IMR-90 (cell line): ENCODE results near the gene KRTAP10-6. TPM values are rescaled to one million over a fixed set of nuclear protein-coding genes. Genes with fewer than 3 reads are reported as not detected.

Experiments
- ATAC-seq: fragments of 200-7000 bp; cut with Tn5 transposase; 2 replicates; pipeline ENCODE4 v1.9.1; 2020; ENCODE audit warnings: low read depth, mild to moderate bottlenecking, moderate library complexity
- BruUV-seq: library from RNA; stranded (reverse); fragments of 400-500 nt; replicated peaks from 2 replicates; lab custom pipeline; 2021; lab: Mats Ljungman, UMichigan
- CTCF ChIA-PET: fragments of 300-600 bp; formaldehyde crosslinking; extraction: SDS; loops from one replicate; lab custom pipeline; 2021; ENCODE audit warnings: antibody characterized with exemption; lab: Yijun Ruan, JAX
- POLR2A ChIA-PET: fragments of 300-600 bp; sonication (Branson Sonifier 250); formaldehyde crosslinking; loops from one replicate; lab custom pipeline; 2022; ENCODE audit warnings: antibody characterized with exemption; ENCODE audit not compliant: unreplicated experiment; lab: Charles Lee
- DNase-seq: peaks from one replicate; pipeline ENCODE4 v3.0.0; 2013
- H2AFZ ChIP-seq: replicated peaks from 2 replicates; pipeline ENCODE3; 2013; ENCODE audit warnings: low read length, mild to moderate bottlenecking; ENCODE audit not compliant: poor library complexity
- H2AK5ac ChIP-seq: 2 replicates; pipeline ENCODE4 v1.6.1; 2013; ENCODE audit warnings: low read depth, low read length, inconsistent platforms
- H2AK9ac ChIP-seq: replicated peaks from 2 replicates; pipeline ENCODE3; 2013; ENCODE audit warnings: mild to moderate bottlenecking, low read depth, low read length, moderate library complexity; ENCODE audit not compliant: poor library complexity
- H2BK120ac ChIP-seq: 2 replicates; pipeline ENCODE4 v1.6.1; 2013; ENCODE audit warnings: low read depth, low read length, inconsistent platforms
- H2BK15ac ChIP-seq: 3 replicates; pipeline ENCODE4 v1.6.1; 2013; ENCODE audit warnings: low read depth, low read length, inconsistent platforms
- H2BK20ac ChIP-seq: 2 replicates; pipeline ENCODE4 v1.6.1; 2013; ENCODE audit warnings: low read depth, mild to moderate bottlenecking, inconsistent platforms, low read length, moderate library complexity
- H2BK5ac ChIP-seq: 2 replicates; pipeline ENCODE4 v1.6.1; 2013; ENCODE audit warnings: mild to moderate bottlenecking, low read depth, low read length, inconsistent platforms; ENCODE audit not compliant: poor library complexity, severe bottlenecking
- H3K14ac ChIP-seq: replicated peaks from 2 replicates; pipeline ENCODE4 v1.6.1; 2013; ENCODE audit warnings: low read depth, low read length, inconsistent platforms
- H3K18ac ChIP-seq: 2 replicates; pipeline ENCODE4 v1.6.1; 2013; ENCODE audit warnings: low read depth, low read length, control low read depth
- H3K23ac ChIP-seq: 2 replicates; pipeline ENCODE4 v1.6.1; 2013; ENCODE audit warnings: low read depth, low read length, inconsistent platforms
- H3K27ac ChIP-seq: 2 replicates; pipeline ENCODE4 v1.5.1; 2013; ENCODE audit warnings: mild to moderate bottlenecking, control low read depth, low read length; ENCODE audit not compliant: insufficient read depth
- H3K27me3 ChIP-seq: 2 replicates; pipeline ENCODE4 v1.6.1; 2013; ENCODE audit warnings: low read length; ENCODE audit not compliant: control insufficient read depth, insufficient read depth
- H3K36me3 ChIP-seq: 2 replicates; pipeline ENCODE4 v1.6.1; 2013; ENCODE audit warnings: low read length, mixed read lengths; ENCODE audit not compliant: control insufficient read depth, insufficient read depth
- H3K4ac ChIP-seq: 2 replicates; pipeline ENCODE4 v1.6.1; 2013; ENCODE audit warnings: low read depth, low read length, inconsistent platforms
- H3K4me1 ChIP-seq: 2 replicates; pipeline ENCODE4 v1.6.1; 2013; ENCODE audit warnings: low read length, mixed read lengths; ENCODE audit not compliant: control insufficient read depth, insufficient read depth
- H3K4me2 ChIP-seq: 2 replicates; pipeline ENCODE4 v1.6.1; 2013; ENCODE audit warnings: low read depth, mild to moderate bottlenecking, control low read depth, low read length, moderate library complexity
- H3K4me3 ChIP-seq: 2 replicates; pipeline ENCODE4 v1.5.1; 2013; ENCODE audit warnings: low read depth, mild to moderate bottlenecking, control low read depth, low read length, moderate library complexity; ENCODE audit not compliant: insufficient read depth
- H3K56ac ChIP-seq: 2 replicates; pipeline ENCODE4 v1.6.1; 2013; ENCODE audit warnings: low read length, inconsistent platforms; ENCODE audit not compliant: insufficient read depth; ENCODE audit errors: extremely low read depth
- H3K79me1 ChIP-seq, 2 experiments: 2 replicates each; pipeline ENCODE4 v1.6.1; 2013; ENCODE audit warnings: low read length in 2 of 2, inconsistent platforms in 1 of 2, low read depth in 1 of 2
- H3K9ac ChIP-seq: 2 replicates; pipeline ENCODE4 v1.6.1; 2013; ENCODE audit warnings: low read depth, low read length, control low read depth
- H3K9me1 ChIP-seq: 2 replicates; pipeline ENCODE4 v1.6.1; 2013; ENCODE audit warnings: low read length, inconsistent platforms; ENCODE audit not compliant: insufficient read depth
- H3K9me3 ChIP-seq: 2 replicates; pipeline ENCODE4 v1.6.1; 2013; ENCODE audit warnings: low read length; ENCODE audit not compliant: control insufficient read depth, insufficient read depth
- H4K20me1 ChIP-seq: 2 replicates; pipeline ENCODE4 v1.6.1; 2013; ENCODE audit warnings: low read length, inconsistent platforms; ENCODE audit not compliant: insufficient read depth
- H4K5ac ChIP-seq: 2 replicates; pipeline ENCODE4 v1.6.1; 2013; ENCODE audit warnings: mild to moderate bottlenecking, low read depth, low read length, control low read depth
- H4K8ac ChIP-seq, 2 experiments: 2 replicates each; pipeline ENCODE4 v1.6.1; 2013; ENCODE audit warnings: low read depth in 2 of 2, low read length in 2 of 2, control low read depth in 1 of 2, inconsistent platforms in 1 of 2
- H4K91ac ChIP-seq: 2 replicates; pipeline ENCODE4 v1.6.1; 2013; ENCODE audit warnings: low read depth, low read length, inconsistent platforms; ENCODE audit not compliant: insufficient read depth
- BHLHE40 ChIP-seq: fragments of 150-350 bp; IDR thresholded peaks from 2 replicates; pipeline ENCODE4 v1.6.1; 2016; ENCODE audit warnings: mild to moderate bottlenecking, low read depth, low read length
- CEBPB ChIP-seq: IDR thresholded peaks from 2 replicates; pipeline ENCODE4 v1.6.1; 2012; ENCODE audit warnings: low read depth, low read length, improper control_type of control experiment
- CHD1 ChIP-seq: IDR thresholded peaks from 2 replicates; pipeline ENCODE4 v1.6.1; 2012; ENCODE audit warnings: low read depth, low read length, improper control_type of control experiment
- FOS ChIP-seq: fragments of 150-350 bp; IDR thresholded peaks from 2 replicates; pipeline ENCODE4 v1.6.1; 2016; ENCODE audit warnings: low read depth, low read length
- MAFK ChIP-seq: IDR thresholded peaks from 2 replicates; pipeline ENCODE4 v1.6.1; 2012; ENCODE audit warnings: low read depth, low read length, improper control_type of control experiment
- MAZ ChIP-seq: IDR thresholded peaks from 2 replicates; pipeline ENCODE4 v1.6.1; 2012; ENCODE audit warnings: low read depth, mild to moderate bottlenecking, low read length, improper control_type of control experiment, moderate library complexity, borderline replicate concordance
- MXI1 ChIP-seq: IDR thresholded peaks from 2 replicates; pipeline ENCODE4 v1.6.1; 2012; ENCODE audit warnings: low read depth, mild to moderate bottlenecking, low read length, moderate library complexity, borderline replicate concordance
- NFE2L2 ChIP-seq: fragments of 150-350 bp; IDR thresholded peaks from 2 replicates; pipeline ENCODE4 v1.6.1; 2016; ENCODE audit warnings: low read depth, mild to moderate bottlenecking, low read length
- POLR2A ChIP-seq: IDR thresholded peaks from 2 replicates; pipeline ENCODE4 v1.6.1; 2012; ENCODE audit warnings: mild to moderate bottlenecking, low read depth, low read length
- RAD21 ChIP-seq: IDR thresholded peaks from 2 replicates; pipeline ENCODE4 v1.6.1; 2012; ENCODE audit warnings: low read length, improper control_type of control experiment
- RCOR1 ChIP-seq: IDR thresholded peaks from 2 replicates; pipeline ENCODE4 v1.6.1; 2012; ENCODE audit warnings: mild to moderate bottlenecking, low read length, improper control_type of control experiment; ENCODE audit not compliant: insufficient replicate concordance
- RFX5 ChIP-seq: IDR thresholded peaks from 2 replicates; pipeline ENCODE4 v1.8.0; 2012; ENCODE audit warnings: low read depth, mild to moderate bottlenecking, low read length, moderate library complexity
- SMC3 ChIP-seq: fragments of 150-350 bp; IDR thresholded peaks from 2 replicates; pipeline ENCODE4 v1.6.1; 2016; ENCODE audit warnings: low read depth, mild to moderate bottlenecking, antibody characterized with exemption, low read length, moderate library complexity
- WGBS, 2 experiments: methylation state at CpG; one replicate each; pipeline versions ENCODE4 v1.1.5 to v1.1.7; 2013; ENCODE audit warnings: missing lambda C conversion rate in 2 of 2; ENCODE audit not compliant: insufficient read length in 1 of 2; ENCODE audit errors: extremely low coverage in 2 of 2; 5-methylcytosine and 5-hydroxymethylcytosine counted together
- dilution Hi-C: fragments of 300-500 bp; cut with HindIII; formaldehyde crosslinking; loops from one replicate; pipeline ENCODE4 v1.14.3; 2018; ENCODE audit warnings: low sequenced_read_pairs; ENCODE audit not compliant: unreplicated experiment
- in situ Hi-C: fragments of 300-500 bp; cut with MboI; formaldehyde crosslinking; loops from 3 replicates; pipeline ENCODE4 v1.14.3; 2019; ENCODE audit warnings: low sequenced_read_pairs, inconsistent platforms, mixed read lengths
- intact Hi-C: fragments of 100-400 bp; cut with micrococcal nuclease; formaldehyde crosslinking; loops from 2 replicates; pipeline ENCODE4 v1.10.0; 2022
- polyA plus RNA-seq, 3 experiments: library from polyadenylated mRNA; depleted of rRNA; stranded (reverse); fragments of >200 nt; gene quantifications; 2 replicates each; pipeline ENCODE4 v1.2.3, GENCODE V29; 2012; ENCODE audit warnings: low replicate concordance in 1 of 3
- total RNA-seq: library from RNA; depleted of rRNA; stranded (reverse); fragments of >200 nt; gene quantifications from 2 replicates; pipeline ENCODE4 v1.2.3, GENCODE V29; 2012
- TF ChIP-seq, protein P1 (sequence below): conservative IDR thresholded peaks from 2 replicates; pipeline ENCODE4 v1.5.1; 2012; ENCODE audit warnings: mild to moderate bottlenecking, low read depth, low read length, improper control_type of control experiment
- TF ChIP-seq, protein P2 (sequence below): fragments of 150-350 bp; IDR thresholded peaks from 2 replicates; pipeline ENCODE4 v1.6.1; 2017; ENCODE audit warnings: mild to moderate bottlenecking, antibody characterized with exemption, low read length, low read depth
- TF ChIP-seq, protein P3 (sequence below): fragments of 150-350 bp; IDR thresholded peaks from 2 replicates; pipeline ENCODE4 v1.6.1; 2016; ENCODE audit warnings: low read depth, mild to moderate bottlenecking, low read length, moderate library complexity, borderline replicate concordance

Gene KRTAP10-6
- total and polyA plus RNA-seq, 2 of the 4 experiments (the other 2 are of a cell fraction): not detected

DNA sequence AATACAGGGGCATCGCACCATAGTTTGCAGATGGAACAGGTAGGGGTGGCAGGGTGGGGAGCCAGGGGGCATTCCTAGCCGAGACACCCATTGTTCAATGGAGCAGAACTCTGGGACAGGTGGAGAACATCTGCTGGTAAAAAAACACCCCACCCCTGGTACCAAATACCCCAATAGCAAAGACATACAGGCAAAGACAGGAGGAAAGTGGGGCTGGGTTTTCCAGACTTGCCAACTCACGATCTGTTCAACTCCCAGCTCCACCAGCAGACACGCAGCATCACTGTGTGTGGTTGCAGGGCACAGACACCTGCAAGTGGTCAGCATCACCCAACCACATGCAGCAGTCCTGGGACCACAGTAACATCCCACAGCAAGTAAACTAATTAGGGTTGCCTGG, 19.2 kb upstream of the KRTAP10-6 start:
- Histone ChIP-seq H3K4ac (no peak overlapping the region), H3K9me1 (no peaks in the 10 kb centered on the region), H3K9ac (no peak overlapping the region), H3K9me3 (peaks cover 13% of the 10 kb centered on the region), H3K18ac (no peak overlapping the region), H4K8ac (no peak overlapping the region), H3K4me3 (no peak overlapping the region), H3K23ac (no peak overlapping the region), H3K27me3 (no peaks in the 10 kb centered on the region; the same call in 1 of the 2 replicates), H3K14ac (no peak overlapping the region), H2BK15ac (no peak overlapping the region), H3K36me3 (no peaks in the 10 kb centered on the region), H3K27ac (no peak overlapping the region), H4K5ac (no peak overlapping the region), H2AK9ac (no peak overlapping the region), H2BK120ac (no peak overlapping the region), H4K91ac (no peak overlapping the region), H3K79me1 (no peaks in the 10 kb centered on the region), H2BK5ac (no peak overlapping the region), H4K20me1 (no peaks in the 10 kb centered on the region), H2AFZ (no peak overlapping the region), H2AK5ac (no peak overlapping the region), H2BK20ac (no peak overlapping the region), H3K4me1 (no peaks in the 10 kb centered on the region), H3K56ac (no peak overlapping the region), H3K4me2 (no peak overlapping the region)
- ATAC-seq (no peak), DNase-seq (no peak)
- intact Hi-C loops: no loop called here
- BruUV-seq: no TSS peak
- ChIA-PET CTCF (no interaction called here), POLR2A (no interaction called here)
- no peak for TF ChIP-seq POLR2A
- TF ChIP-seq, protein P1, sequence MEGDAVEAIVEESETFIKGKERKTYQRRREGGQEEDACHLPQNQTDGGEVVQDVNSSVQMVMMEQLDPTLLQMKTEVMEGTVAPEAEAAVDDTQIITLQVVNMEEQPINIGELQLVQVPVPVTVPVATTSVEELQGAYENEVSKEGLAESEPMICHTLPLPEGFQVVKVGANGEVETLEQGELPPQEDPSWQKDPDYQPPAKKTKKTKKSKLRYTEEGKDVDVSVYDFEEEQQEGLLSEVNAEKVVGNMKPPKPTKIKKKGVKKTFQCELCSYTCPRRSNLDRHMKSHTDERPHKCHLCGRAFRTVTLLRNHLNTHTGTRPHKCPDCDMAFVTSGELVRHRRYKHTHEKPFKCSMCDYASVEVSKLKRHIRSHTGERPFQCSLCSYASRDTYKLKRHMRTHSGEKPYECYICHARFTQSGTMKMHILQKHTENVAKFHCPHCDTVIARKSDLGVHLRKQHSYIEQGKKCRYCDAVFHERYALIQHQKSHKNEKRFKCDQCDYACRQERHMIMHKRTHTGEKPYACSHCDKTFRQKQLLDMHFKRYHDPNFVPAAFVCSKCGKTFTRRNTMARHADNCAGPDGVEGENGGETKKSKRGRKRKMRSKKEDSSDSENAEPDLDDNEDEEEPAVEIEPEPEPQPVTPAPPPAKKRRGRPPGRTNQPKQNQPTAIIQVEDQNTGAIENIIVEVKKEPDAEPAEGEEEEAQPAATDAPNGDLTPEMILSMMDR: no peak
- TF ChIP-seq RCOR1: no peak
- TF ChIP-seq, protein P2, sequence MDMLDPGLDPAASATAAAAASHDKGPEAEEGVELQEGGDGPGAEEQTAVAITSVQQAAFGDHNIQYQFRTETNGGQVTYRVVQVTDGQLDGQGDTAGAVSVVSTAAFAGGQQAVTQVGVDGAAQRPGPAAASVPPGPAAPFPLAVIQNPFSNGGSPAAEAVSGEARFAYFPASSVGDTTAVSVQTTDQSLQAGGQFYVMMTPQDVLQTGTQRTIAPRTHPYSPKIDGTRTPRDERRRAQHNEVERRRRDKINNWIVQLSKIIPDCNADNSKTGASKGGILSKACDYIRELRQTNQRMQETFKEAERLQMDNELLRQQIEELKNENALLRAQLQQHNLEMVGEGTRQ: no peak
- no peak for TF ChIP-seq CHD1
- TF ChIP-seq RAD21: no peak
- no peak for TF ChIP-seq MAFK
- no peak for TF ChIP-seq RFX5
- TF ChIP-seq BHLHE40: no peak
- TF ChIP-seq, protein P3, sequence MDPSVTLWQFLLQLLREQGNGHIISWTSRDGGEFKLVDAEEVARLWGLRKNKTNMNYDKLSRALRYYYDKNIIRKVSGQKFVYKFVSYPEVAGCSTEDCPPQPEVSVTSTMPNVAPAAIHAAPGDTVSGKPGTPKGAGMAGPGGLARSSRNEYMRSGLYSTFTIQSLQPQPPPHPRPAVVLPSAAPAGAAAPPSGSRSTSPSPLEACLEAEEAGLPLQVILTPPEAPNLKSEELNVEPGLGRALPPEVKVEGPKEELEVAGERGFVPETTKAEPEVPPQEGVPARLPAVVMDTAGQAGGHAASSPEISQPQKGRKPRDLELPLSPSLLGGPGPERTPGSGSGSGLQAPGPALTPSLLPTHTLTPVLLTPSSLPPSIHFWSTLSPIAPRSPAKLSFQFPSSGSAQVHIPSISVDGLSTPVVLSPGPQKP: no peak
- no peak for TF ChIP-seq NFE2L2
- no peak for TF ChIP-seq MAZ
- no peak for TF ChIP-seq CEBPB
- TF ChIP-seq MXI1: no peak
- TF ChIP-seq SMC3: no peak
- TF ChIP-seq FOS: no peak
- dilution Hi-C loops: no loop called here
- no CpG with 5 or more reads among the region's 4 CpGs for WGBS, 2 experiments
- in situ Hi-C loops: no loop called here
